SKM-1 (cell line): ENCODE data around the gene SMARCD3.
A peak's percentile ranks its signal among the peaks of the same experiment; 100 is the strongest.

Experiments
- DNase-seq: peaks from one replicate; lab custom pipeline; 2025; ENCODE audit not compliant: unreplicated experiment; lab: John Stamatoyannopoulos, UW

SMARCD3 gene

DNA sequence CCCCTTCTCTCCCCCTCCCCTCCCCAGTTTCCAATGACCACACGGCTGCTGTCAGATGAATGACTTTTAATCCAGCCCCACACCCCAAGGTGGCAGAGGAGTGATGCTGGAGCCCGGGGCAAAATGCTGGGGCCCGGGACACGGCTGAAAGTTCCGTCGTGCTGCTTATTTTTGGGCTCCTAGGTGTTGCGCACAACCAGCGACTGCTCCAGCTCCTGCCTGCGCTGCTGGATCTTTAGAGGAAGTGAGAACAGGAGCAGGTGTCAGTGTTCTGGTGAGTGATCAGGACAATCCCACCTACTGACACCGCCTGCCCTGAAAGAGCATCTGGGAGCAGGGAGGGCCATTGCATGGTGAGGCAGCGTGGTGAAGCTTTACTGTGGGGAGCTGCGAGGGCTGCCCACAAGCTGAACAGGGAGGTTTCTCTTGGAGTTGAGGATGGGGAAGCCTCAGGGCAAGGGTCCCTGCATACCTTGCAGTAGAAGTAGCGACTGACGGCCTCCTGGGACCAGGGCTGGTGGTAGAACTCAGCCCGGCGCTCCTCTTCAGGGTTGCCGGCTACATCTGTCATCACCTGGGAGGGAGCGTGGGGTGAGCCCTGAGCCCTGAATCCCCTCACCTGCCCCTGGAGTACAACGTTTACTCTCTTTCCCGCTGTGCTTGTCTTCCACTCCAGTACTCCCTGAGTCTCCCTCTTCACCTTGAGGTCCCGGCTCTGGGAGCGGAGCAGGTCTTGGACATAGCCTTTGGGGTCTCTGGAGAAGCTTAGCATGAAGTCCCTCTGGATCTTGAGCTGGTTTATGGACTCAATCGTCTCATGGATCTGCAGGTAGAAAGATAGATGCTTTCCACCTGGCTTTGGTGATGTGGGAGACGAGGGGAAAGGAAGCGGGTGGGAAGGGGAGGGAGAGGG, 9.3 kb downstream of the SMARCD3 start:
- no peak for DNase-seq

GRCh38 chr7:151238190-151238810, 10.2 kb downstream of the SMARCD3 start:
- DNase-seq: no peak

- DNase-seq: no peak
Observed at GRCh38 chr7:151237244-151238189, 11.0 kb downstream of the SMARCD3 start.

- DNase-seq: no peak
Observed at GRCh38 chr7:151236406-151236805, 12.1 kb downstream of the SMARCD3 start.

GRCh38 chr7:151235091-151235787, 13.3 kb downstream of the SMARCD3 start:
- DNase-seq: no peak

DNA sequence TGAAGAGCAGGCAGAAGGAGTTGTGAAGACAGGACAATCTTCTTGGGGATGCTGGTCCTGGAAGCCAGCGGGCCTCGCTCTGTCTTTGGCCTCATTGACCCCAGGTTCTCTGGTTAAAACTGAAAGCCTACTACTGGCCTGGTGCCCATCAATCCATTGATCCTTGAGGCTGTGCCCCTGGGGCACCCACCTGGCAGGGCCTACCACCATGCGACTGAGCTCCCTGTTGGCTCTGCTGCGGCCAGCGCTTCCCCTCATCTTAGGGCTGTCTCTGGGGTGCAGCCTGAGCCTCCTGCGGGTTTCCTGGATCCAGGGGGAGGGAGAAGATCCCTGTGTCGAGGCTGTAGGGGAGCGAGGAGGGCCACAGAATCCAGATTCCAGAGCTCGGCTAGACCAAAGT, 14.7 kb downstream of the SMARCD3 start:
- DNase-seq: no peak

GRCh38 chr7:151232917-151233701, 15.4 kb downstream of the SMARCD3 start:
- no peak for DNase-seq

- peak; percentile 20 for DNase-seq
Observed at GRCh38 chr7:151232091-151232916, 16.2 kb downstream of the SMARCD3 start, which contains the start of gene CHPF2. Gene CHPF2 (plus strand): TSS chr7:151232483. CDS start chr7:151234012, 1,529 bp downstream.

- DNase-seq: no peak
Observed at GRCh38 chr7:151231080-151231479, 17.4 kb downstream of the SMARCD3 start.

DNA sequence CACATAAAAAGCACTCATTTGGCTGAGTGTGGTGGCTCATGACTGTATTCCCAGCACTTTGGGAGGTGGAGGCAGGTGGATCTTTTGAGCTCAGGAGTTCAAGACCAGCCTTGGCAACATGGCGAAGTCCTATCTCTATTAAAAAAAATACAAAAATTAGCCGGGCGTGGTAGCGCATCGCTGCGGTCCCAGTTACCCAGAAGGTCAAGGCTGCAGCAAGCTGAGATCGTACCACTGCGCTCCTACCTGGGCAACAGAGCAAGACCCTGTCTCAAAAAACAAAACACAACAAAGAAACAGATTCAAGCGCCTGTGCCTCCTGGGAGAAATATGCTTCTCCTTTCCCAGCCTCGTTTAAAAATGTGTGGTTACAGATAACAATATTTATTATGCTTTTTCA, 19.2 kb downstream of the SMARCD3 start:
- DNase-seq: no peak

GRCh38 chr7:151228024-151228866, 20.2 kb downstream of the SMARCD3 start:
- no peak for DNase-seq

DNA sequence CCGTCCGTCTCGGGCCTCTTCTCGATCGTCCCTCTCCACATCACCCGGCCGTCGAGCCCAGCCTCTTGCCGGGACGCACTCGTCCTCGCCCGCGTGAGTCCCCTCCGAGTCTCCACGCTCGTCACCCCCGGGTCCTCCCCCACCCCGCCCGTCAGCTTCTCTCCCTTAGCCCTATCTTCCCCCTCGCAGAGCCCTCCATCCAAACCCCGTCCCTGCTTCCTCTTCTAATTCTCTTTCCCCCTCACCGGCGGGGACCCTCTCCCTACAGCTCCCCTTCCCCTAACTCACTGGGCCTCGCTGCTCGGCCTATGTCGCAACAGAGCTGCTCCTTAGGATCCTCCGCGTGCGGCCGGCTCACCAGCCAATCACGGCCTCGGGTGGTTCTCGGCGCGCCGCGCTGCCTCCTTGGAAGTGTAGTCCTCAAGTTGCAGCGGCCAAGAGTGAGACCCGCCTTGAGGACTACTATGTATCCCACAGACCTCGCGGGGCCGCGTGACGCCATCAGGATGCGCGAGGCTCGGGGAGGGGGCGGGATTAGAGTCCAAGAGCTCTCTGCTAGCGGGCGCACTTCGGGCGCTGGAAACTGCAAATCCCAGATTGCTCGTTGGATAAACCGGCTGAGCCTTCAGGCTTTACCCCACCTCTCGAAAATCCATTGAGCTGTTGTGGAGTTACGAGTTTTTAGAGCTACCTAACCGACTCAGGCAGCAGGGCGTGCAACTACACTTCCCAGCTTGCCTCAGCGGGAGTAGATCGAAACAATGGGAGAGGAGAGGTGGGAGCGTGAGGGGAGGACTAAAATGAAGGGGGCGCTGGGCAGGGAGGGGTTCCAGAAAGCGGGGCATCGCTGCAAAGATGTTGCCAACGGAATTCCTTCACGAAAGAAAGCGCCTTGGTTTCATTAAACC, 21.4 kb downstream of the SMARCD3 start, which contains the start of gene ABCF2:
TSS of gene ABCF2 (minus strand) at position 331 of the 908 bp plus-strand sequence. CDS start 747 bp downstream, outside the sequence.
- DNase-seq: peak; percentile 58

- no peak for DNase-seq
Observed at GRCh38 chr7:151226560-151226874, 22.0 kb downstream of the SMARCD3 start.

DNA sequence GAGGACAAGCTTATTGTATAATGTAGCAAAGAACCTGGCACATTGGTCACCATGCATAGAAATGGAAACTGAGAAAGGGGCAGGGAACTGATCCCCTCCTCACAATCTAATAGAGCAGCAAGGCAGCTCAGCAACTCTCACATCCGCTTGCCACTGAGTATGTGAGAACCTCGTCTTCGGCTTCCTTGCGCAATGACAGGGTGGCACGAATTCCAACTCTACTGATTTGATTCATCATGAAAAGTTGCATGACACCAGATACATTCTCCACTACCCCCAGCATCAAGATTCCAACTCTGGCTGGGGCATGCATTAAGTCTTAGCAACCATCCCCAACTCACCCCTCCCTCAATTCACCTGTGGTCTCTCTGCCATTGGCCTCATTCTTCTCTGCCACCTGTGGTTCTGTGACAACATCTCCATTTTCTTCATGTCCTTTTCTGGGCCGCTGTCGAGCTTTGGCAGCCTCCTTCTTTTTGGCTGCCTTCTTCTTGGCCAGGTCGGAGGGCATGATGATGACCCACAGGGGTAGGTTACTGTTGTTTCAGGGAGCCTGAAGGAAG, 22.5 kb downstream of the SMARCD3 start:
- no peak for DNase-seq

- DNase-seq: no peak
Observed at GRCh38 chr7:151223728-151224127, 24.8 kb downstream of the SMARCD3 start.

DNA sequence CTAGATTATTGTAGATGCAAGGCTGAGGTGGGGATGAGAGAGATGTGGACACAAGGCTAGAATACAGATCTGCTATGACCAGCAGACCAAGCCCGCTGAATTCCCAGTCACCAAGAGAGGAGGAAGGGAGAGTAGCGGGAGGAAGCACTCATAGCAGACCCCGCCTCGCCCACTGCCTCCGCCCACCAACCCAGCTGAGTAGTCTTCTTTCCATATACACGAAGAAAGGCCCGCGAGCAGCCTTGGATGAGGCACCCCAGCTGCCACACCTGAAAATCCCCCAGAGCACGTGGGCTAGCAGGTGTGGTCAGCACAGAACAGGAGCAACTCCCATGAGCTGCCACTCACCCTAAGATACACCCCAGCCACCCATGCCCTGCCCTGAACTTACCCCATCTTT, 30.3 kb downstream of the SMARCD3 start:
- no peak for DNase-seq

- no peak for DNase-seq
Observed at GRCh38 chr7:151215396-151215795, 33.1 kb downstream of the SMARCD3 start.
